Measurements from ENCODE around the gene GOLGA6C.
"Not testable (repeated sequence)": the region's sequence is repeated elsewhere in the genome, so short reads cannot be mapped to it uniquely, and the experiment has no call there.

The GOLGA6C gene

GRCh38 chr15:75313116-75313845 lies 55.1 kb downstream of the GOLGA6C start:
- no peak overlapping the region for H3K4me3 ChIP-seq (ENCODE audit: low read depth, low read length)
- DNase-seq (ENCODE audit: low read depth), result no peak
- TF ChIP-seq, protein P1, sequence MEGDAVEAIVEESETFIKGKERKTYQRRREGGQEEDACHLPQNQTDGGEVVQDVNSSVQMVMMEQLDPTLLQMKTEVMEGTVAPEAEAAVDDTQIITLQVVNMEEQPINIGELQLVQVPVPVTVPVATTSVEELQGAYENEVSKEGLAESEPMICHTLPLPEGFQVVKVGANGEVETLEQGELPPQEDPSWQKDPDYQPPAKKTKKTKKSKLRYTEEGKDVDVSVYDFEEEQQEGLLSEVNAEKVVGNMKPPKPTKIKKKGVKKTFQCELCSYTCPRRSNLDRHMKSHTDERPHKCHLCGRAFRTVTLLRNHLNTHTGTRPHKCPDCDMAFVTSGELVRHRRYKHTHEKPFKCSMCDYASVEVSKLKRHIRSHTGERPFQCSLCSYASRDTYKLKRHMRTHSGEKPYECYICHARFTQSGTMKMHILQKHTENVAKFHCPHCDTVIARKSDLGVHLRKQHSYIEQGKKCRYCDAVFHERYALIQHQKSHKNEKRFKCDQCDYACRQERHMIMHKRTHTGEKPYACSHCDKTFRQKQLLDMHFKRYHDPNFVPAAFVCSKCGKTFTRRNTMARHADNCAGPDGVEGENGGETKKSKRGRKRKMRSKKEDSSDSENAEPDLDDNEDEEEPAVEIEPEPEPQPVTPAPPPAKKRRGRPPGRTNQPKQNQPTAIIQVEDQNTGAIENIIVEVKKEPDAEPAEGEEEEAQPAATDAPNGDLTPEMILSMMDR (IDR thresholded peaks at IDR 0.05; ENCODE audit: insufficient read depth, low read depth, low read length, missing control alignments), result no peak

DNA sequence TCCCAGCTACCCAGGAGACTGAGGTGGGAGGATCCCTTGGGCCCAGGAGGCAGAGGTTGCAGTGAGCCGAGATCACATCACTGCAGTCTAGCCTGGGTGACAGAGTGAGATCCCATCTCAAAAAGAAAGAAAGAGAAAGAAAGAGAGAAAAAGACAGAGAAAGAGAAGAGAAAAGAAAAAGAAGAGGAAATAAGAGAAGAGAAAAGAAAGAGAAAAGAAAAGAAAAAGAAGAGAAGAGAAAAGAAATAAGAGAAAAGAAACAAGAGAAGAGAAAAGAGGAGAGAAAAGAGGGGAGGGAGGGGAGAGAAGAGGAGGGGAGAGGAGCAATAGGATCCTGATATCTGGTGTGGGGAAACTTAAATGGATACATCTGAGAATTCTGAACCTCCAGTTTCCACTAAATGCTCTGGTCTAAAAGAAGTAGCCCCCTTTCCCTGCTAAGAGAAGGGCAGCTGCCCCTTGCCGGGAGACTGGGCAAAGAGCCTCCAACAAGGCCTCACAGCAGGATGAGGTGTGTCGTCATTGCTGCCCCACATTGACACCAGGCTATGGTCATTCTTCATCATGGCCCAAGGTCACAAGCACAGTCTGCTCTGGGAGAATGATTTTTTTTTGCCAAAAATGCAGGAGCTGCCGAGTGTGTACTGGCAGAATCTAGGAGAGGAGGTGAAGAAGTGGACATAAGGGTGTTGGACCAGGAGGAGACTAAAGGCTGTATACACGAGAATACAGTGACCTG lies 56.6 kb downstream of the GOLGA6C start:
- TF ChIP-seq, protein P1 (IDR thresholded peaks at IDR 0.05; ENCODE audit: insufficient read depth, low read depth, low read length, missing control alignments), result no peak
- no peak for DNase-seq (ENCODE audit: low read depth)
- no peak overlapping the region for H3K4me3 ChIP-seq (ENCODE audit: low read depth, low read length)

DNA sequence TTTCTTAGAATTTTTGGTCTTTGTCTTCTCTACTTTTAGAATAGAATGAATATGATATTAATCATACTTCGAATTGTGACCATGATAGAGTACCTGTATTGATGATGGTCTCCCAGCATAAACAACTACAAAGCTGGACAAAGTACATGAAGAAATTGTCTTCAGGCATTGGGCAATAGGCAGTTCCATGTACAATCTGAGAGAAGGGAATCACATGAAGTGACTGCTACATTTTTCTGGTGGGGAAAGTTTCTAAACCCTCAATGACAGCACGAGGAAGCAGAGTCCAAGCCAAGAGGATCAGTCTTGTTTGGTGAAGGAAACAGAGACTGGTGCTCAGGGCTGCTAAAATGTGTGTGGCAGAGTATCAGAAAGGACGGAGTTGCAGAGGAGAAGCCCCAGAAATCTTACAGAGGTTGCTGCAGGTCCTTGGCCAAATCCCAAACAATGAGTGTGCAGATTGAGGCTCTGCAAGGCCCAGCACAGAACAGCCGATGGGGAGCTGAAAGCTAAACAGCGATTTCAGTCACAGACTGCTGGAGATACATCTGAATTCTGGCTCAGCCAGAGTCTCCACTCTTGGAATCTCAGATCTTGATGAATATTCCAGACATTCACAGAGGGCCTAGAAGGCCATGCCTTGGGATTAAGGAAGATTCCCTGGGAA lies 61.2 kb downstream of the GOLGA6C start:
- not testable (repeated sequence) for DNase-seq (ENCODE audit: low read depth); H3K4me3 ChIP-seq (ENCODE audit: low read depth, low read length)
